GM12878 (cell line): Measurements from ENCODE around the gene CCDC88C. TPM values are rescaled to one million over a fixed set of nuclear protein-coding genes. Genes with fewer than 3 reads are reported as not detected.

Experiments
- ATAC-seq: fragments of 200-7000 bp; cut with Tn5 transposase; 3 replicates; pipeline ENCODE4 v1.9.1; 2020; ENCODE audit warnings: mild to moderate bottlenecking, moderate library complexity
- BruUV-seq: library from RNA; stranded (reverse); fragments of 400-500 nt; replicated peaks from 2 replicates; lab custom pipeline; 2021; lab: Mats Ljungman, UMichigan
- CTCF ChIA-PET: fragments of 300-600 bp; sonication (Branson Sonifier 250); formaldehyde crosslinking; extraction: SDS; loops from one replicate; lab custom pipeline; 2021; ENCODE audit warnings: inconsistent platforms; lab: Yijun Ruan, JAX
- POLR2A ChIA-PET: fragments of 350-600 bp; formaldehyde crosslinking; extraction: SDS; loops from one replicate; lab custom pipeline; 2021; ENCODE audit warnings: inconsistent platforms; lab: Charles Lee
- RAD21 ChIA-PET: fragments of 300-600 bp; sonication (Branson Sonifier 250); formaldehyde crosslinking; loops from one replicate; lab custom pipeline; 2023; ENCODE audit warnings: antibody characterized with exemption; ENCODE audit not compliant: unreplicated experiment; lab: Charles Lee
- SMC1A ChIA-PET: fragments of 300-600 bp; sonication (Branson Sonifier 250); formaldehyde crosslinking; loops from one replicate; lab custom pipeline; 2023; ENCODE audit not compliant: unreplicated experiment, uncharacterized antibody; lab: Charles Lee
- DNase-seq: peaks from one replicate; pipeline ENCODE4 v3.0.0-alpha.2; 2011; ENCODE audit warnings: low read depth, low spot score
- FAIRE-seq: peaks from 3 replicates; lab custom pipeline; 2011; peaks lifted over from hg19 to GRCh38; lab: Jason Lieb, UNC
- H2AFZ ChIP-seq: 2 replicates; pipeline ENCODE4 v1.6.0; 2011; ENCODE audit warnings: low read depth, low read length, control low read depth; ENCODE audit not compliant: control insufficient read depth
- H3K27ac ChIP-seq: 2 replicates; pipeline ENCODE4 v1.5.1; 2011; ENCODE audit warnings: control low read depth; ENCODE audit not compliant: control insufficient read depth, insufficient read depth
- H3K27me3 ChIP-seq, 2 experiments: replicated peaks in 1 of 2; 2 replicates each; pipeline versions ENCODE4 v1.6.0 to v1.6.1; 2011; ENCODE audit warnings: low read length in 1 of 2; ENCODE audit not compliant: control insufficient read depth in 2 of 2, insufficient read depth in 2 of 2
- H3K36me3 ChIP-seq, 2 experiments: 2 replicates each; pipeline ENCODE4 v1.5.1; 2011; ENCODE audit warnings: low read length in 1 of 2; ENCODE audit not compliant: control insufficient read depth in 2 of 2, insufficient read depth in 2 of 2
- H3K4me1 ChIP-seq: 2 replicates; pipeline ENCODE4 v1.6.1; 2011; ENCODE audit warnings: mild to moderate bottlenecking, low read length, moderate library complexity, mixed read lengths; ENCODE audit not compliant: control insufficient read depth, insufficient read depth
- H3K4me2 ChIP-seq: 2 replicates; pipeline ENCODE4 v1.6.0; 2011; ENCODE audit warnings: control low read depth; ENCODE audit not compliant: control insufficient read depth, insufficient read depth
- H3K4me3 ChIP-seq: fragments of 200-600 bp; sonication (generic); 2 replicates; pipeline ENCODE4 v1.5.1; 2016
- H3K79me2 ChIP-seq: 2 replicates; pipeline ENCODE4 v1.6.0; 2011; ENCODE audit warnings: low read length; ENCODE audit not compliant: control insufficient read depth, insufficient read depth
- H3K9ac ChIP-seq: 2 replicates; pipeline ENCODE4 v1.8.0; 2011; ENCODE audit warnings: low read length, control low read depth, mixed read lengths; ENCODE audit not compliant: control insufficient read depth, insufficient read depth
- H3K9me3 ChIP-seq: replicated peaks from 3 replicates; pipeline ENCODE4 v1.5.1; 2011; ENCODE audit warnings: mild to moderate bottlenecking, low read length; ENCODE audit not compliant: control insufficient read depth, insufficient read depth
- H4K20me1 ChIP-seq: 2 replicates; pipeline ENCODE4 v1.6.0; 2011; ENCODE audit not compliant: control insufficient read depth, insufficient read depth
- ASH2L ChIP-seq: fragments of 300-600, 200-600 bp; sonication (generic); IDR thresholded peaks from 2 replicates; pipeline ENCODE4 v1.6.1; 2017; ENCODE audit warnings: low read depth, mild to moderate bottlenecking, borderline replicate concordance
- GABPA ChIP-seq: IDR thresholded peaks from 2 replicates; pipeline ENCODE4 v1.6.1; 2014; ENCODE audit warnings: antibody characterized with exemption, low read depth, mild to moderate bottlenecking, inconsistent platforms
- MEF2A ChIP-seq: IDR thresholded peaks from 2 replicates; pipeline ENCODE4 v1.6.1; 2011; ENCODE audit warnings: low read depth, mild to moderate bottlenecking, low read length, moderate library complexity; ENCODE audit not compliant: insufficient read depth
- NR2C2 ChIP-seq: IDR thresholded peaks from 2 replicates; pipeline ENCODE4 v1.6.1; 2011; ENCODE audit warnings: borderline replicate concordance, low read depth; ENCODE audit not compliant: control insufficient read depth, insufficient read length
- PAX5 ChIP-seq: IDR thresholded peaks from 2 replicates; pipeline ENCODE4 v1.6.1; 2011; ENCODE audit warnings: low read depth, low read length, borderline replicate concordance
- RELA ChIP-seq: fragments of 450-650 bp; IDR thresholded peaks from 2 replicates; pipeline ENCODE4 v1.8.0; 2014; ENCODE audit warnings: borderline replicate concordance; ENCODE audit not compliant: partially characterized antibody
- RFX5 ChIP-seq: IDR thresholded peaks from 2 replicates; pipeline ENCODE4 v1.6.1; 2011; ENCODE audit warnings: low read depth, low read length, improper control_type of control experiment
- SREBF1 ChIP-seq: IDR thresholded peaks from 2 replicates; pipeline ENCODE4 v1.6.1; 2012; ENCODE audit warnings: mild to moderate bottlenecking, low read length
- STAT3 ChIP-seq: IDR thresholded peaks from 2 replicates; pipeline ENCODE4 v1.6.1; 2011; ENCODE audit warnings: low read depth, low read length, improper control_type of control experiment
- WGBS: methylation state at CpG from one replicate; pipeline ENCODE4 v1.1.6; 2016; ENCODE audit warnings: low lambda C conversion rate; ENCODE audit not compliant: insufficient replicate concordance, insufficient coverage; ENCODE audit errors: missing lambda C conversion rate; 5-methylcytosine and 5-hydroxymethylcytosine counted together
- in situ Hi-C: fragments of 300-500 bp; cut with MboI; formaldehyde crosslinking; loops from 9 replicates; pipeline ENCODE4 v1.14.3; 2018; ENCODE audit warnings: mixed read lengths
- intact Hi-C: fragments of 100-400 bp; cut with micrococcal nuclease; formaldehyde crosslinking; loops from one replicate; pipeline ENCODE4 v1.14.2; 2022; ENCODE audit not compliant: unreplicated experiment
- polyA plus RNA-seq, 11 experiments: library from polyadenylated mRNA; depleted of rRNA in 4 of 11; unstranded in 6 of 11; stranded (reverse) in 5 of 11; fragments of >200 nt; fragmentation: Nextera tagmentation in 4 of 11; fragmentation: Illumina TruSeq in 1 of 11; extraction: Ambion mirVana in 4 of 11; extraction: Trizol in 1 of 11; gene quantifications; 1 replicate in 1 of 11; 2 replicates in 10 of 11; pipeline versions ENCODE4 v1.2.1 to v1.2.3, GENCODE V29; 2011 to 2016; ENCODE audit warnings: inconsistent platforms in 2 of 11, missing spikeins in 2 of 11, low read depth in 1 of 11
- total RNA-seq, 4 experiments: library from RNA; depleted of rRNA in 3 of 4; stranded (reverse); fragments of >200 nt in 3 of 4; fragmentation: Illumina TruSeq in 1 of 4; extraction: Trizol in 1 of 4; gene quantifications; 2 replicates each; pipeline versions ENCODE4 v1.2.1 to v1.2.3, GENCODE V29; 2013 to 2021
- TF ChIP-seq, protein P1 (sequence below): fragments of 450-650 bp; IDR thresholded peaks from 2 replicates; pipeline ENCODE4 v1.6.1; 2016; ENCODE audit warnings: mild to moderate bottlenecking, moderate library complexity, borderline replicate concordance
- TF ChIP-seq, protein P2 (sequence below): fragments of 450-650 bp; IDR thresholded peaks from 2 replicates; pipeline ENCODE4 v1.6.1; 2018; ENCODE audit warnings: mild to moderate bottlenecking, low read depth, moderate library complexity; ENCODE audit not compliant: partially characterized antibody
- TF ChIP-seq, protein P3 (sequence below): fragments of 450-650 bp; IDR thresholded peaks from 2 replicates; pipeline ENCODE4 v1.6.1; 2016; ENCODE audit warnings: mild to moderate bottlenecking

Gene CCDC88C
- total and polyA plus RNA-seq, 10 of the 15 experiments (the other 5 are each of a cell fraction or from before 2014, with no cell fraction given), result 4.0 to 79.6 (median 36.6) TPM

DNA sequence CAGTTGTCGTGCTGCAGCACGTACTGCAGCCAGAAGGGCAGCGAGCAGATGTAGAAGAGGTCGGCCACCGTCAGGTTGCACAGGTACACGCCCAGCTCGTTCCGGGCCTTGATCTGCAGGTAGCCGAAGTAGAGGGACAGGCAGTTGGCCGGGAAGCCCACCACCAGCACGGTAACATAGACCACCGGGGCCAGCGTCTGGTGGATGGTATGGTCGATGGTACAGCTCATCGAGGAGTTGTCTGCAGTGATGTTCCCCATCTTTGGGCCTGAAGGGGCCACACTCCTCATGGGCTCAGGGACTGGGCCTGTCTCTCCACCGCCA is 182.9 kb downstream of the CCDC88C start:
- CTCF ChIA-PET, result no interaction called here
- no peaks in the 10 kb centered on the region for H4K20me1 ChIP-seq
- H3K36me3 ChIP-seq, result peaks cover 0 to 8% of the 10 kb centered on the region in 2 experiments; a peak in 2 of 4 replicates
- peaks cover 2% of the 10 kb centered on the region for H3K79me2 ChIP-seq
- no peak for ATAC-seq
- intact Hi-C loops (no loop called here), in situ Hi-C loops (no loop called here)
- H3K27ac ChIP-seq, result no peak overlapping the region
- no peak for FAIRE-seq
- RAD21 ChIA-PET, result no interaction called here
- no peak overlapping the region for H3K4me2 ChIP-seq
- no peak overlapping the region for H3K9ac ChIP-seq
- no TSS peak for BruUV-seq
- H3K9me3 ChIP-seq, result peaks cover 10% of the 10 kb centered on the region
- H2AFZ ChIP-seq, result no peak overlapping the region
- SMC1A ChIA-PET, result interaction anchor here (0.9 to 1.7 kb wide), 3 partner anchors 9 to 51 kb away, joined by 3 to 5 read pairs (median 4); partner anchors contain the start of gene GPR68
- 98% methylated on average over 16 of the region's 16 CpGs for whole genome bisulfite sequencing
- no peak for DNase-seq
- H3K27me3 ChIP-seq, result no peaks in the 10 kb centered on the region
- H3K4me1 ChIP-seq, result peaks cover 30% of the 10 kb centered on the region
- no peak overlapping the region for H3K4me3 ChIP-seq
- POLR2A ChIA-PET, result interaction anchor here (1.3 kb wide), 1 partner anchor 9 kb away, joined by 4 read pairs; no protein-coding TSS in a partner anchor
- TF ChIP-seq NR2C2 (no peak), STAT3 (no peak), ASH2L (no peak), PAX5 (no peak), SREBF1 (no peak), RELA (no peak), GABPA (no peak), MEF2A (no peak), RFX5 (no peak)
- TF ChIP-seq, protein P1, sequence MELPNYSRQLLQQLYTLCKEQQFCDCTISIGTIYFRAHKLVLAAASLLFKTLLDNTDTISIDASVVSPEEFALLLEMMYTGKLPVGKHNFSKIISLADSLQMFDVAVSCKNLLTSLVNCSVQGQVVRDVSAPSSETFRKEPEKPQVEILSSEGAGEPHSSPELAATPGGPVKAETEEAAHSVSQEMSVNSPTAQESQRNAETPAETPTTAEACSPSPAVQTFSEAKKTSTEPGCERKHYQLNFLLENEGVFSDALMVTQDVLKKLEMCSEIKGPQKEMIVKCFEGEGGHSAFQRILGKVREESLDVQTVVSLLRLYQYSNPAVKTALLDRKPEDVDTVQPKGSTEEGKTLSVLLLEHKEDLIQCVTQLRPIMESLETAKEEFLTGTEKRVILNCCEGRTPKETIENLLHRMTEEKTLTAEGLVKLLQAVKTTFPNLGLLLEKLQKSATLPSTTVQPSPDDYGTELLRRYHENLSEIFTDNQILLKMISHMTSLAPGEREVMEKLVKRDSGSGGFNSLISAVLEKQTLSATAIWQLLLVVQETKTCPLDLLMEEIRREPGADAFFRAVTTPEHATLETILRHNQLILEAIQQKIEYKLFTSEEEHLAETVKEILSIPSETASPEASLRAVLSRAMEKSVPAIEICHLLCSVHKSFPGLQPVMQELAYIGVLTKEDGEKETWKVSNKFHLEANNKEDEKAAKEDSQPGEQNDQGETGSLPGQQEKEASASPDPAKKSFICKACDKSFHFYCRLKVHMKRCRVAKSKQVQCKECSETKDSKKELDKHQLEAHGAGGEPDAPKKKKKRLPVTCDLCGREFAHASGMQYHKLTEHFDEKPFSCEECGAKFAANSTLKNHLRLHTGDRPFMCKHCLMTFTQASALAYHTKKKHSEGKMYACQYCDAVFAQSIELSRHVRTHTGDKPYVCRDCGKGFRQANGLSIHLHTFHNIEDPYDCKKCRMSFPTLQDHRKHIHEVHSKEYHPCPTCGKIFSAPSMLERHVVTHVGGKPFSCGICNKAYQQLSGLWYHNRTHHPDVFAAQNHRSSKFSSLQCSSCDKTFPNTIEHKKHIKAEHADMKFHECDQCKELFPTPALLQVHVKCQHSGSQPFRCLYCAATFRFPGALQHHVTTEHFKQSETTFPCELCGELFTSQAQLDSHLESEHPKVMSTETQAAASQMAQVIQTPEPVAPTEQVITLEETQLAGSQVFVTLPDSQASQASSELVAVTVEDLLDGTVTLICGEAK, result no peak
- TF ChIP-seq, protein P2, sequence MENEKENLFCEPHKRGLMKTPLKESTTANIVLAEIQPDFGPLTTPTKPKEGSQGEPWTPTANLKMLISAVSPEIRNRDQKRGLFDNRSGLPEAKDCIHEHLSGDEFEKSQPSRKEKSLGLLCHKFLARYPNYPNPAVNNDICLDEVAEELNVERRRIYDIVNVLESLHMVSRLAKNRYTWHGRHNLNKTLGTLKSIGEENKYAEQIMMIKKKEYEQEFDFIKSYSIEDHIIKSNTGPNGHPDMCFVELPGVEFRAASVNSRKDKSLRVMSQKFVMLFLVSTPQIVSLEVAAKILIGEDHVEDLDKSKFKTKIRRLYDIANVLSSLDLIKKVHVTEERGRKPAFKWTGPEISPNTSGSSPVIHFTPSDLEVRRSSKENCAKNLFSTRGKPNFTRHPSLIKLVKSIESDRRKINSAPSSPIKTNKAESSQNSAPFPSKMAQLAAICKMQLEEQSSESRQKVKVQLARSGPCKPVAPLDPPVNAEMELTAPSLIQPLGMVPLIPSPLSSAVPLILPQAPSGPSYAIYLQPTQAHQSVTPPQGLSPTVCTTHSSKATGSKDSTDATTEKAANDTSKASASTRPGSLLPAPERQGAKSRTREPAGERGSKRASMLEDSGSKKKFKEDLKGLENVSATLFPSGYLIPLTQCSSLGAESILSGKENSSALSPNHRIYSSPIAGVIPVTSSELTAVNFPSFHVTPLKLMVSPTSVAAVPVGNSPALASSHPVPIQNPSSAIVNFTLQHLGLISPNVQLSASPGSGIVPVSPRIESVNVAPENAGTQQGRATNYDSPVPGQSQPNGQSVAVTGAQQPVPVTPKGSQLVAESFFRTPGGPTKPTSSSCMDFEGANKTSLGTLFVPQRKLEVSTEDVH, result no peak
- TF ChIP-seq, protein P3, sequence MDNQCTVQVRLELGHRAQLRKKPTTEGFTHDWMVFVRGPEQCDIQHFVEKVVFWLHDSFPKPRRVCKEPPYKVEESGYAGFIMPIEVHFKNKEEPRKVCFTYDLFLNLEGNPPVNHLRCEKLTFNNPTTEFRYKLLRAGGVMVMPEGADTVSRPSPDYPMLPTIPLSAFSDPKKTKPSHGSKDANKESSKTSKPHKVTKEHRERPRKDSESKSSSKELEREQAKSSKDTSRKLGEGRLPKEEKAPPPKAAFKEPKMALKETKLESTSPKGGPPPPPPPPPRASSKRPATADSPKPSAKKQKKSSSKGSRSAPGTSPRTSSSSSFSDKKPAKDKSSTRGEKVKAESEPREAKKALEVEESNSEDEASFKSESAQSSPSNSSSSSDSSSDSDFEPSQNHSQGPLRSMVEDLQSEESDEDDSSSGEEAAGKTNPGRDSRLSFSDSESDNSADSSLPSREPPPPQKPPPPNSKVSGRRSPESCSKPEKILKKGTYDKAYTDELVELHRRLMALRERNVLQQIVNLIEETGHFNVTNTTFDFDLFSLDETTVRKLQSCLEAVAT, result no peak
